HL-60/S4 treated with phorbol 12-myristate 13-acetate at 8.2 ng/mL for 4 days and 3 days (cell line): ENCODE results near the gene BBLN.

Source experiments
- in situ Hi-C: fragments of 300-500 bp; cut with MboI; formaldehyde crosslinking; loops from 2 replicates; pipeline ENCODE4 v1.15.0; 2022; ENCODE audit warnings: low sequenced_read_pairs

BBLN gene

GRCh38 chr9:128211186-128211980, 51.3 kb downstream of the BBLN start:
- in situ Hi-C loops = no loop called here

GRCh38 chr9:128211981-128212281, 51.9 kb downstream of the BBLN start:
- in situ Hi-C loops = no loop called here
